Keratinocyte (primary cell): Measurements from ENCODE around the gene FHOD3. TPM values are rescaled to one million over a fixed set of nuclear protein-coding genes. Genes with fewer than 3 reads are reported as not detected.

Source experiments
- DNase-seq: peaks from one replicate; pipeline ENCODE4 v3.0.0-alpha.2; 2011; ENCODE audit warnings: low read depth, missing footprints, low spot score
- FAIRE-seq: peaks from 2 replicates; lab custom pipeline; 2011; peaks lifted over from hg19 to GRCh38; lab: Jason Lieb, UNC
- H2AFZ ChIP-seq: 2 replicates; pipeline ENCODE4 v1.6.0; 2012; ENCODE audit warnings: low read length, control low read depth, inconsistent platforms; ENCODE audit not compliant: control insufficient read depth
- H3K27ac ChIP-seq: 2 replicates; pipeline ENCODE4 v1.5.1; 2011; ENCODE audit warnings: low read length; ENCODE audit not compliant: control insufficient read depth, insufficient read depth
- H3K27me3 ChIP-seq: 3 replicates; pipeline ENCODE4 v1.6.0; 2011; ENCODE audit warnings: low read length; ENCODE audit not compliant: control insufficient read depth, insufficient read depth; ENCODE audit errors: extremely low read depth
- H3K36me3 ChIP-seq, 2 experiments: 2 replicates in 1 of 2; 3 replicates in 1 of 2; pipeline ENCODE4 v1.5.1; 2011; ENCODE audit warnings: low read length in 2 of 2, mild to moderate bottlenecking in 1 of 2; ENCODE audit not compliant: control insufficient read depth in 2 of 2, insufficient read depth in 2 of 2; ENCODE audit errors: extremely low read depth in 1 of 2
- H3K4me1 ChIP-seq: 3 replicates; pipeline ENCODE4 v1.5.1; 2011; ENCODE audit warnings: low read length; ENCODE audit not compliant: control insufficient read depth, insufficient read depth; ENCODE audit errors: extremely low read depth
- H3K4me2 ChIP-seq: 3 replicates; pipeline ENCODE4 v1.6.0; 2011; ENCODE audit warnings: low read depth, low read length; ENCODE audit not compliant: control insufficient read depth, insufficient read depth; ENCODE audit errors: extremely low read depth
- H3K4me3 ChIP-seq, 3 experiments: fragments of 200-600 bp in 1 of 3; sonication (generic) in 1 of 3; 2 replicates in 2 of 3; 3 replicates in 1 of 3; pipeline ENCODE4 v1.5.1; 2011 to 2016; ENCODE audit warnings: low read length in 3 of 3, mild to moderate bottlenecking in 3 of 3, control low read depth in 2 of 3, inconsistent platforms in 1 of 3, low read depth in 1 of 3, mixed read lengths in 1 of 3, mixed run types in 1 of 3, moderate library complexity in 1 of 3; ENCODE audit not compliant: control insufficient read depth in 2 of 3, insufficient read depth in 2 of 3; ENCODE audit errors: extremely low read depth in 1 of 3
- H3K79me2 ChIP-seq: 2 replicates; pipeline ENCODE4 v1.6.0; 2012; ENCODE audit warnings: low read length; ENCODE audit not compliant: control insufficient read depth, insufficient read depth
- H3K9ac ChIP-seq: 3 replicates; pipeline ENCODE4 v1.6.0; 2011; ENCODE audit warnings: low read length; ENCODE audit not compliant: control insufficient read depth, insufficient read depth; ENCODE audit errors: extremely low read depth
- H3K9me1 ChIP-seq: 3 replicates; pipeline ENCODE4 v1.6.0; 2011; ENCODE audit warnings: low read length; ENCODE audit not compliant: control insufficient read depth, insufficient read depth; ENCODE audit errors: extremely low read depth
- H3K9me3 ChIP-seq: 2 replicates; pipeline ENCODE4 v1.5.1; 2012; ENCODE audit warnings: low read depth, low read length; ENCODE audit not compliant: control insufficient read depth
- H4K20me1 ChIP-seq: 3 replicates; pipeline ENCODE4 v1.6.0; 2011; ENCODE audit warnings: low read length; ENCODE audit not compliant: control insufficient read depth, insufficient read depth; ENCODE audit errors: extremely low read depth
- CTCF ChIP-seq, 3 experiments: IDR thresholded peaks in 1 of 3; conservative IDR thresholded peaks in 1 of 3; optimal IDR thresholded peaks in 1 of 3; 2 replicates in 2 of 3; 3 replicates in 1 of 3; pipeline versions ENCODE3 to v1.5.1; 2011; ENCODE audit warnings: low read length in 3 of 3, mild to moderate bottlenecking in 3 of 3, moderate library complexity in 2 of 3, control low read depth in 1 of 3, inconsistent platforms in 1 of 3; ENCODE audit not compliant: insufficient read depth in 2 of 3; ENCODE audit errors: extremely low read depth in 1 of 3
- EZH2 ChIP-seq: IDR thresholded peaks from one replicate; pipeline ENCODE4 v1.6.1; 2012; ENCODE audit warnings: inconsistent platforms, mild to moderate bottlenecking, low read length, moderate library complexity
- dilution Hi-C: fragments of 300-500 bp; cut with MboI; formaldehyde crosslinking; loops from one replicate; pipeline ENCODE4 v1.7.0; 2020; ENCODE audit warnings: low sequenced_read_pairs; ENCODE audit not compliant: extremely low pct_ligation_motif_present
- polyA plus RNA-seq, 5 experiments: library from polyadenylated mRNA; depleted of rRNA in 3 of 5; stranded (reverse) in 3 of 5; stranded (forward) in 1 of 5; unstranded in 1 of 5; fragments of >200 nt; gene quantifications; 1 replicate in 1 of 5; 2 replicates in 3 of 5; 3 replicates in 1 of 5; pipeline versions ENCODE4 v1.2.1 to v1.2.3, GENCODE V29; 2011 to 2012; ENCODE audit warnings: missing spikeins in 2 of 5, low read depth in 1 of 5, low replicate concordance in 1 of 5

The FHOD3 gene
- polyA plus RNA-seq, 1 donor (not counting 4 experiments of a cell fraction or from before 2014, with no cell fraction given): 7.7 TPM

- no peak for DNase-seq
- no peaks in the 10 kb centered on the region for H3K9me1 ChIP-seq
- no peak for FAIRE-seq
- H3K9me3 ChIP-seq: no peaks in the 10 kb centered on the region
- dilution Hi-C loops: no loop called here
- H3K36me3 ChIP-seq: no peaks in the 10 kb centered on the region
- H3K27me3 ChIP-seq: no peaks in the 10 kb centered on the region
- no peak overlapping the region for H3K27ac ChIP-seq
- H3K4me1 ChIP-seq: peaks cover 3% of the 10 kb centered on the region
- H2AFZ ChIP-seq: no peak overlapping the region
- no peak overlapping the region for H3K9ac ChIP-seq
- H3K4me3 ChIP-seq: no peak overlapping the region
- H3K4me2 ChIP-seq: no peak overlapping the region
- H3K79me2 ChIP-seq: no peaks in the 10 kb centered on the region
- no peak for TF ChIP-seq CTCF (optimal IDR thresholded peaks at IDR 0.05 in 1 of 3, IDR thresholded peaks at IDR 0.05 in 1 of 3, conservative IDR thresholded peaks at IDR 0.05 in 1 of 3; ENCODE audit: extremely low read depth in 1 of 3, insufficient read depth in 2 of 3, low read length in 3 of 3)
- TF ChIP-seq EZH2: no peak
- no peaks in the 10 kb centered on the region for H4K20me1 ChIP-seq
Measured at GRCh38 chr18:36770315-36770946, 472.9 kb downstream of the FHOD3 start.

GRCh38 chr18:36771245-36771644, 473.7 kb downstream of the FHOD3 start:
- no peaks in the 10 kb centered on the region for H3K27me3 ChIP-seq
- no peak overlapping the region for H3K27ac ChIP-seq
- dilution Hi-C loops: no loop called here
- no peaks in the 10 kb centered on the region for H4K20me1 ChIP-seq
- no peak for FAIRE-seq
- no peaks in the 10 kb centered on the region for H3K9me3 ChIP-seq
- TF ChIP-seq CTCF (optimal IDR thresholded peaks at IDR 0.05 in 1 of 3, IDR thresholded peaks at IDR 0.05 in 1 of 3, conservative IDR thresholded peaks at IDR 0.05 in 1 of 3; ENCODE audit: extremely low read depth in 1 of 3, insufficient read depth in 2 of 3, low read length in 3 of 3) (no peak), EZH2 (no peak)
- no peaks in the 10 kb centered on the region for H3K9me1 ChIP-seq
- DNase-seq: no peak
- H3K4me2 ChIP-seq: no peak overlapping the region
- H3K79me2 ChIP-seq: no peaks in the 10 kb centered on the region
- H3K4me3 ChIP-seq: no peak overlapping the region
- no peak overlapping the region for H3K9ac ChIP-seq
- peaks cover 3% of the 10 kb centered on the region for H3K4me1 ChIP-seq
- no peaks in the 10 kb centered on the region for H3K36me3 ChIP-seq
- H2AFZ ChIP-seq: no peak overlapping the region
